Measurements from ENCODE around the gene LGI4.

- TF ChIP-seq POLR2AphosphoS5 (IDR thresholded peaks at IDR 0.05) (no peak), CTCF (IDR thresholded peaks at IDR 0.05) (no peak)
Observed at GRCh38 chr19:35150445-35150844, 15.6 kb upstream of the LGI4 start.
